Activated CD8-positive, alpha-beta memory T cell treated with anti-CD3 and anti-CD28 coated beads for 48 hours (primary cell): ENCODE data around the gene SLC16A12.
"Not testable (repeated sequence)": the region's sequence is repeated elsewhere in the genome, so short reads cannot be mapped to it uniquely, and the experiment has no call there.

Source experiments
- DNase-seq, 3 experiments: peaks; one replicate each; pipeline ENCODE4 v3.0.0-alpha.2; 2020; ENCODE audit warnings: low read depth in 2 of 3, low spot score in 2 of 3

Gene SLC16A12

DNA sequence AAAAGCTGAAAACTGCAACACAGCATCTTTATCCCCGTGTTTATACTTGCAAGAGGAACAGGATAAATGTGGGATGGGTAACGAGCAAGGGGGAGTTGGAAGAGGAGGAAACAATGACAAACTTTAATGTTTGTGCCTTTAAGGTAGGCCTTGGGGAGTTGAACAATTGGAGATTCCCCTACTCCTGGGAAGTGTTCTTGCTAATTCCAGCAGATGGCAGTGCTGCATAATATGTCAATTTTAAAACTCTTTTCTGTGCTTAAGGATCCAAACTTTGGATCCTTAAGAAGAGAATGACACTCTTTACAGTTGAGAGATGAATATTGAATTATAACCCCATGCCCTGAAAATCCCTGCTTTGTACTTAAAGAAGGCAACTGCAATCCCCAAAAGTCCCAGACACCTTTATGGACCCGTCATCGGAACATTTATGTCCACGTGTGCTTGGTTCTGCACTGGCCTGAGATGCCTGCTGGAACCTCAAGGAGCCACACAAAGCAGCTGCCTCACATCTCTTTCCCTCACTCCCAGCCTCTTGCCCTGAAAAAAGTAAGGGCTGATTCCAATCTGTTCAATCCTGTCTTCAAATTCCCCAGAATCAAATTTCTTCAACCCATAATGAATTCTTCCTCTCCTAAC is 109.0 kb downstream of the SLC16A12 start:
- DNase-seq: no peak

DNA sequence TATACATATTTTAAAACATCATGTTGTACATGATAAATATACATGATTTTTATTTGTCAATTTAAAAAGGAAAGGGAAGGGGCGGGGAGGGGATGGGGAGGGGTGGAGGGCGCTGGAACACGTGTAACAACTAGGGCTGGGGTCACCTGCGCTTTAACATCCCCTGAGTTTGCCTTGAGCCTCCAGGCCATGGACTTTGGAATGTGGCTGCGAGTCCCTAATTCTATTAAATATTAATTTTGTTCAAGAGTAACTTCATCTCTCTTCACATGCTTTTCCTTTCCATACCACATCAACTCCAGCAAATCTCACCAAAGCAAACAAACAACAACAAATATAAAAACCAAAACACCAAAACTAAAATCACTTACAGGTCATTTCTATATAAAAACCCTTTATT is 110.4 kb downstream of the SLC16A12 start:
- DNase-seq: no peak

DNA sequence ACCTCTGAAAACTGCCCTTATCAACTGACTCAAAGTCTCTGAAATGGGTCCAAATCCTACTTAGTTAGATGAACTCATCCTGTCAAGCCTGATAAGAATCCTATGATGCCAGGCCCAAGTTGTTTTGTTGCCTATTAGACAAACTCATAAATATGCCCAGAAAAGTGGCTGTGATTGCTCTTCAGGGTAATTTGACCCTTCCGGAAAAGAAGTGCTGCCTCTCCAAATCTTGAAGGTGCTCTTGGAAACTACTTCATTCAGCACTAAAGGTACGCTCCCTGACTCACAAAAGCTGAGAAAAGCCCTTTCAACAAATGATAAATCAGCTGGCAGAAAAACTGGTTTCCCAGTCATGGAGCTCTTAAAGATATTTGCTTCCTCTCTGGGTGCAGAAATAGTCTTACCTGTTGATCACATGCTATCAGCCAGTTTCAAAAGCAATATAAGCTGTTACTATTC is 114.3 kb downstream of the SLC16A12 start:
- DNase-seq: no peak

DNA sequence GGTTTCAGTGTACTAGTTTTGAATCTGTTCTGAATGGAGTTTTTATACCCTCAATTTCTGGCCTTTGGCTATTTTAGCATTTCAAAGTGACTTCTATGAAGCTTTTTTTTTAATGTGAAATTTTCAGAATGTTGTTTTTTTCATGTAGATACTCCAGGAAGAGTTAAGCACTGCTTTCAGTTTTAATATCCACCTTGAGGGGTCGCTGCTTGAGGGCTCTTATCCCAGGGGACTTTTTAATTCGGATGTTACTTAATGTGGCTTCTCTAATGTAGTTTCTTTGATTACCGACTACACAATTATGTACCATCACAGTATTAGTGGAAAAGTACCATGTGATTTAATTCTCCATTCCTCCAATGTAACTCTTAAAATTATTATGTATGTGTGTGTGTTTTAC is 115.8 kb downstream of the SLC16A12 start:
- no peak for DNase-seq

DNA sequence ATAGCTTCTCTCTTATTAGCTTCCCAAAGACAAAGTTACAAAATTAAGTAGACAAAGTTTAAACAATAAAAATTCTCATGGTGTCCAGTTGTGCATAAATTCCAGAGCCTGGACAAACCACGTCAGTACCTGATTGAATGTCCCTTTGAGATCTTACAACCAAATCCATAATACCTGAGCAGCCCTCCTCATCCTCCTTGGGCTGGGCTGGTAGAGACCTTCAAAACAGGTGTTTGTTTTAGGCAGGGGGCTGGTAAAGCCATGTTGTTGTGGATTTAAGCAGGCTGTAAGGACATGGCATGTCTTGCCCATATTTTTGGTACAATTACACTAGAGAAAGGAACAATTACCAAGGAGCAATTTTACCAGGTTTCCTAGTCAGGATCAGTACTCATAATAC is 118.9 kb downstream of the SLC16A12 start:
- no peak for DNase-seq

DNA sequence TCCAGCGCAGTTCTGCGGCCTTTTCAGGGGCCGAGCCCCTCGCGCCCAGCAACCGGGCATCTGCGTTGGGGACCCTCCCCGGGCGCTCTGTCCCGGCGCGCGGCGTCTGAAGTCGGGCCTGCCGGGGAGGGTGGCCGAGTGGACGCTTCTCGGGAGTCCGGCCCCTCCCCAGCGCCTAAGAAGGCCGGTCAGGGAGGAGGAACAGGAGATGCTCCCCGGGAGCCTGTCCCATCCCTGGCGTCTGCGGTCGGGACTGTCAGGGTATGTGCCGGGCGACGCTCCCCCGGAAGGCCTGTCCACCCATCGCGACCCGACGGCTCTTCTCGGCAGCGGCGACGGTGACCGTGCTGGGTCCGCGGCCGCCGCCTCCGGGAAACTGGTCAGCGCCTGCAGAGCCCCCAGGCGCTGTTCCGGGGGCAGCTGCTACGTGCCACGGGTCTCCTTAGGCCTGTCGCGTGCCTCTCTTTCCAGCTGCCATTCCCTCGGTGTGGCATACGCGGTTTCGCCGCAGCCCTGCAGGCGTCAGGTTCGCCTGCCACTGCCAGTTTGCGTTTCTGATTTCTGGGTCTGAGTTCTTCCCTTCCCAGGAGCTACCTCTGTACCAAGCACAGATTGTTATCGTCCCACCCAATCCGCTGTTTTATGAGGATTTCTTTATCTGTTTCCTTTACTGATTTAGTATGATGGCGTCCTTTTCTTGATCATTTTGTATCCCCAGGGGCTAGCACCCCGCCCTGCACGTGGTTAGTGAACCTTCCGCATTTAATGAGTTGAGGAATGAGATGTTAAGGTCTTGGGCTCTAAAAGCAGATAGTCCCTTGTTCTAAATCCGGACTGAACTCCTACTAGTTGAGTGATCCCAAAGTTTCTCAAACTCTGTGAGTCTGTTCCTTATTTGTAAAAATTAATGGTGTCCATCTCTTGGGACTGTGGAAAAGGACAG is 120.2 kb downstream of the SLC16A12 start:
- DNase-seq: peak in 1 of 3 experiments; percentile 9

DNA sequence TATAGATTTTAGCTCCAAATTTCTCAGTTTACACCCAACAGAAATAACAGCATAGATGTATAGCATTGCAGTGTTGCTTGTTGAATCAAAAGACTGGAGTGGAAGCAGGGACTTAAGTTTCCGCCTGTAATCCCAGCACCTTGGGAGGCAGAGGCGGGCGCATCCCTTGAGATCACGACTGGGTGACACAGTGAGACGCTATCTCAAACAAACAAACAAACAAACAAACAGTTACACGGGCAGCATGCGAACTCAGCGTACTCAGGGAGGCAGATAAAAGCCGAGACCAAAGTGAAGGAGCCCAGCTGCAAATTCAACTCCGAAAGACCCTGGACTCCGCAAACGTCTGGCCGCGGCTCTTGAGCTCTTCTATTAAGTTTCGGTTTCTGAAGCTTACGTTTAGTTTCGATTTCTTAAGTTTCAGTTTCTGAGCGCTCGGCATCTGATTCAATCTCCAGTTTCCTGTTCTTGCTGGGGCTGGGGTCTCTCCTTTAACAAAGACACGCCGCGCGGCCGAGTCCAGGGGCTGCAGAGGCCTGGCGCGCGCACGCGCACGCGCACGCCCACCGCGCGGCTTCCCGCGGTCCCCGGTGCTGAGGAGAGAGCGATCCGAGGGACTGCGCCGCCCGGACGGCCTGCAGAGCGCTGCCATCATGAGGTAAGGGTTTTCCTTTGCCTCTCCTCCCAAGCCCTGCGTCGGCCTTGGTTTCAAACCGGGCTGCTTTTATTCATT is 121.1 kb downstream of the SLC16A12 start, which contains the start of gene IFIT5:
Gene IFIT5 (plus strand): TSS at position 423 of the 733 bp plus-strand sequence. CDS start 231 bp downstream, at position 654.
- DNase-seq: peak in 2 of 3 experiments; percentile 42 to 50

DNA sequence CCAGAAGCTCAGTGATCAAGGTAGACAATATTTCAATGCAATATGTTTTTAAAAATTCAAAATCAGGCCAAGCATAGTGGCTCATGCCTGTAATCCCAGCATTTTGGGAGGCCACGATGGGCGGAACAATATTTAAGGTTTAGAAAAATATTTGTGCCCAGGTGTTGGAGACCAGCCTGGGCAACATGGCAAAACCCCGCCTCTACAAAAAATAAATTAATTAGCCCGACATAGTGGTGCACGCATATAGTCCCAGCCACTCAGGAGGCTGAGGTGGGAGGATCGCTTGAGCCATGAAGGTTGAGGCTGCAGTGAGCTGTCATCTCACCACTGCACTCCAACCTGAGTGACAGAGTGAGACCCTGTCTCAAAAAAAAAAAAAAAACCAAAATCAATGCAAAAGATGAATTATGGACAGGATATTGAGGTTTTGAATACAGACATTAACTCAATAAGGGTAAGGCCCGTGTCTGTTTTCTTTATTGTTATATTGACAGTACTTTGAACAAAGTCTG is 121.9 kb downstream of the SLC16A12 start:
- no peak for DNase-seq

DNA sequence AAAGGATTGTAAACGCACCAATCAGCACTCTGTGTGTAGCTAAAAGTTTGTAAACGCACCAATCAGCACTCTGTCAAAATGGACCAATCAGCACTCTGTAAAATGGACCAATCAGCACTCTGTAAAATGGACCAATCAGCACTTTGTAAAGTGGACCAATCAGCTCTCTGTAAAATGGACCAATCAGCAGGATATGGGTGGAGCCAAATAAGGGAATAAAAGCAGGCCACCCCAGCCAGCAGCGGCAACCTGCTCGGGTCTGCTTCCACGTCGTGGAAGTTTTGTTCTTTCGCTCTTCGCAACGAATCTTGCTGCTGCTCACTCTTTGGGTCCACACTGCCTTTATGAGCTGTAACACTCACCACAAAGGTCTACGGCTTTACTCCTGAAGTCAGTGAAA is 123.1 kb downstream of the SLC16A12 start:
- DNase-seq: not testable (repeated sequence)

DNA sequence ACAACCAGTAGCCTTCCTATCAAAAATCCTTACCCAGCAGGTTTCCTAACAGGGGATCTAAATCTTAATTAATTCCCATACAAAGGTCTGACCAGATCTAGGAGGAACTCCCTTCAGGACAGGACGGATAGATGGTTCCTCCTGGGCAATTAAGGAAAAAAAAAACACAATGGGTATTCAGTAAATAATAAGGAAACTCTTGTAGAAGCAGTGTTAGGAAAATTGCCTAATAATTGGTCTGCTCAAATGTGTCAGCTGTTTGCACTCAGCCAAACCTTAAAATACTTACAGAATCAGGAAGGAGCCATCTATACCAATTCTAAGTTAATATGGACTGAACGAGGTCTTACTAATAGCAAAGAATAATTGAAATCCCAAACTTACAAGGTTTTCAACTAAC is 124.3 kb downstream of the SLC16A12 start:
- not testable (repeated sequence) for DNase-seq

DNA sequence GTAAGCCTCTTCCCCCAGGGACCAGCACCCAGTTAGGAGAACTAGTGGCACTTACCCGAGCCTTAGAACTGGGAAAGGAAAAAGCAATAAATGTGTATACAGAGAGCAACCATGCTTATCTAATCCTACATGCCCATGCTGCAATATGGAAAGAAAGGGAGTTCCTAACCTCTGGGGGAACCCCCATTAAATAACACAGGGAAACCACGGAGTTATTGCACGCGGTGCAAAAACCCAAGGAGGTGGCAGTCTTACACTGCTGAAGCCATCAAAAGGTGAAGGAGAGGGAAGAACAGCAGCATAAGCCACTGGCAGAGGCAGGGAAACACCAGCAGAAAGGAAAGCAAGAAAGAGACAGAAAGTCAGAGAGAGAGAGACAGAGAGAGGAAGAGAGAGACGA is 124.8 kb downstream of the SLC16A12 start:
- not testable (repeated sequence) for DNase-seq

DNA sequence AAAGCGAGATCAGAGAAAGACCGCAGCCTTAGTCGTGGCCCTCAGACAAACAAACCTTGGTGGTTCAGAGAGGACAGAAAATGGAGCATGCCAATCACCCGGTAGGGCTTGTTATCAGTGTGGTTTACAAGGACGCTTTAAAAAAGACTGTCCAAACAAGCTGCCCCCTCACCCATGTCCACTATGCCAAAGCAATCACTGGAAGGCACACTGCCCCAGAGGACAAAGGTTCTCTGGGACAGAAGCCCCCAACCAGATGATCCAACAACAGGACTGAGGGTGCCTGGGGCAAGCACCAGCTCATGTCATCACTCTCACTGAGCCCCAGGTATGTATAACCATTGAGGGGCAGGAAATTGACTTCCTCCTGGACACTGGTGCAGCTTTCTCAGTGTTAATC is 126.1 kb downstream of the SLC16A12 start:
- DNase-seq: not testable (repeated sequence)

DNA sequence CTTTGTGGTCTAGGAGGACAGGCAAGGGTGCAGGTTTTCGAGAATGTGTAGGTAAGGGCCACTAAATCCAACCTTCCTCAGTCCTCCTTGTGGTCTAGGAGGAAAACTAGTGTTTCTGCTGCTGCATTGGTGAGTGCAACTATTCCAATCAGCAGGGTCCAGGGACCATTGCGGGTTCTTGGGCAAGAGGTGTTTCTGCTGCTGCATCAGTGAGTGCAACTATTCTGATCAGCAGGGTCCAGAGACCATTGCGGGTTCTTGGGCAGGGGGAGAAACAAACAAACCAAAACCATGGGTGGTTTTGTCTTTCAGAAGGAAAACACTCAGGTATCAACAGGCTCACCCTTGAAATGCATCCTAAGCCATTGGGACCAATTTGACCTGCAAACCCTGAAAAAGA is 127.6 kb downstream of the SLC16A12 start:
- DNase-seq: not testable (repeated sequence)

DNA sequence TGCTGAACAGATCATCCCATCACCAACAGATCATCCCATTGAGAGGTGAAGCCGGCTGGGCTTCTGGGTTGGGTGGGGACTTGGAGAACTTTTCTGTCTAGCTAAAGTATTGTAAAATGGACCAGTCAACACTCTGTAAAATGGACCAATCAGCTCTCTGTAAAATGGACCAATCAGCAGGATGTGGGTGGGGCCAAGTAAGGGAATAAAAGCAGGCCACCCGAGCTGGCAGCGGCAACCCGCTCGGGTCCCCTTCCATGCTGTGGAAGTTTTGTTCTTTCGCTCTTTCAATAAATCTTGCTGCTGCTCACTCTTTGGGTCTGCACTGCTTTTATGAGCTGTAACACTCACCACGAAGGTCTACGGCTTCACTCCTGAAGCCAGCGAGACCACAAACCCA is 129.2 kb downstream of the SLC16A12 start:
- DNase-seq: not testable (repeated sequence)

DNA sequence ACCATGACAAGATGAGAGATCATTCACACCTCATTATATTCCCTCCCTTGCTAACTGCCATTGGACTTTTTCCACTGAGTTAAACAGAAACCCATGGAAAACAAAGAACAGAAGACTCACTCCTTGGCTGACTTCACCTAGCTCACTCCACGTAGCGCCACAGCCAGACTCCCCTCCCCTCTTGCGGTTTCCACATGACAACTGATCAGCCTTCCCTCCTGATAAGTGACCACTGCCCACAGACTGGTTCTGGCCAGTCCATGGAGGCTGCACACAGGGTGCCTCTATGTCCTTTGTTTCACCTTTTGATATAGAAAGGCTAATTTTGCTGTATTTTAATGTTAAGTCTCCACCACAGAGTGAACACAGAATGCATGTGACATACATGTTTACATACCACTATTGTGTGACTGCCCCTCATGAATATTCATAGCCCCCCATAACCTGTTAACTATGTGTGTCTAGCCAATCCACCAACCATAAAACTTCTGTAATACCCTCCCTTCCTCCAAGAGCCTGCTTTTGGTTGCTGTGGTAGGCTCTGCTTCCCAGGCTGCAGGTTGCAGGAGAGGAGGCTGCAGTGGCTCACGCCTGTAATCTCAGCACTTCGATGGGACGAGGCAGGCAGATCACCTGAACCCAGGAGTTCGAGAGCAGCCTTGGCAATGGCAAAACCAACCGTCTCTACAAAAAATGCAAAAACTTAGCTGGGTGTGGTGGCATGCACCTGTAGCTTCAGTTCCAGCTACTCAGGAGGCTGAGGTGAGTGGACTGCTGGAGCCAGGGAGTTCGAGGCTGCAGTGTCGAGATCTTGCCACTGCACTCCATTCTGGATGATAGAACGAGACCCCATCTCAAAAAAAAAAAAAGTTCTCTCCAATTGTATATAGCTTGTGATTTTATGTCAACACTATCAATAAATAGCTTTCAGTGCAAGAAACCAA is 131.0 kb downstream of the SLC16A12 start:
- no peak for DNase-seq

DNA sequence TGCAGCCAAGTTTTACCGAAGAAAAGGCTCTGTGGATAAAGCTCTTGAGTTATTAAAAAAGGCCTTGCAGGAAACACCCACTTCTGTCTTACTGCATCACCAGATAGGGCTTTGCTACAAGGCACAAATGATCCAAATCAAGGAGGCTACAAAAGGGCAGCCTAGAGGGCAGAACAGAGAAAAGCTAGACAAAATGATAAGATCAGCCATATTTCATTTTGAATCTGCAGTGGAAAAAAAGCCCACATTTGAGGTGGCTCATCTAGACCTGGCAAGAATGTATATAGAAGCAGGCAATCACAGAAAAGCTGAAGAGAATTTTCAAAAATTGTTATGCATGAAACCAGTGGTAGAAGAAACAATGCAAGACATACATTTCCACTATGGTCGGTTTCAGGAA is 132.4 kb downstream of the SLC16A12 start:
- no peak for DNase-seq

DNA sequence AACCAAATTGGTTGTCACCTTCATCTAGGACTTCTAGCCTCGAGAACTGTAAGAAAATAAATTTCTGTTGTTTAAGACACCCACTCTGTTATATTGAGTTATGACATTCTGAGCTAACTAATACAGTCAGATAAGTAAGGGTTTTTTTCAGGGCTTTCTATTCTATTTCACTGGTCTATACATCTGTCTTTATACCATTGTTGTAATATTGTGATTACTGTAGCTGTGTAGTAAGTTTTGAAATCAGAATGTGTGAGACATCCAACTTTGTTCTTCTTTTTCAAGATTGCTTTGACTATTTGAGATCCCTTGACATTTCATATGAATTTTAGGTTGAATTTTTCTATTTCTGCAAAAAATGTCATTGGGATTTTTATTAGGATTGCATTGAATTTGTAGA is 135.4 kb downstream of the SLC16A12 start:
- DNase-seq: no peak

DNA sequence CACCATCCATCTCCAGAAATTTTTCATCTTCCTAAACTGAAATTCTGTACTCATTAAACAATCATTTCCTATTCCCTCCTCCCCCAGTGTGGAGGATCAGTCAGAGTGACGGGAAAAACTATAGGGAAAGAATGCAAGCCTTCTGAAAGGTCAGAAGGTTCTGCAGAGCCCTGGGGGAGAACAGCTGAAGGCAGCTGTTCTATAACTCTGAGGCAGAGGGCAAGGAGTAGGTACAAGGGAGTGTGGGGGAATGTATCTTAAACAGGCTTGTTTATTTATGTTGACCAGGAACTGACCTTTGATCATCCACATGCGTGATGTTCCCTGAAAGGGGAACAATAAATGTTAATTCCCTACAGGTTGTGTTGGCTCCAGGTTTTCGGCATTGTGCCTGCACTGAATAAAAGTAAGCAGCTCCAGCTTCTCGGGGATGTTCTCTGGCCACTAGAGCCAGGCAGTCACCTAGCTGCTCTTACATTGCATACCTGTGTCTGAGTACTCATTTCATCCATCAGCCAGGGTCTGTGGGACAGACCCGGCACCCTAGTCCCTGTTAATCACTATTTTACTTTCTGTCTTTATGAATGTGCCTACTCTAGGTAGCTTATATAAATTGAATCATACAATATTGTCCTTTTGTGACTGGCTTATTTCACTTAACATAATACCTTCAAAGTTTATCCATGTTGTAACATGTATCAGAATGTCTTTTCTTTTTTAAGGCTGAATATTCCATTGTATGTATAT is 137.2 kb downstream of the SLC16A12 start:
- no peak for DNase-seq

DNA sequence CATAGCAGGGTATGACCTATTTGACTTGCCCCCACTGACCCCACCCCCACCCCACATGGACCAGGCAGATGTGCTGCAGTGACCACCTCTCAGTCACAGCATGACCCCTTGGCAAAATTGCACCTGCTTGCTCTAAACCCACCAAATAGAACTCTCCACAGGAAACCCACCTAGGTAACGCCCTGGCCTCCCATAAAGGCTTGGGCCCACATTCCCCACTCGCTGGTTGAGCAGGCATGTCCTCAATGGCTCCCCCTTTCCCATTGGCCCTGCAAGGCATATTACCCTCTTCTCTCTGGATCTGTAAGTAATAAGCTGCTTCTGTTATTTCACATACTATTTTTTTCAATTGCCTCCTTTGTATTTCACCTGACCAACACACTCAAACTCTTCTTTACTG is 140.3 kb downstream of the SLC16A12 start:
- no peak for DNase-seq
